ENCODE results near the gene CFAP65. TPM values are rescaled to one million over a fixed set of nuclear protein-coding genes. Genes with fewer than 3 reads are reported as not detected.

The CFAP65 gene
- total RNA-seq, 1 experiment from 2014 or later, result 0.33 TPM

- Histone ChIP-seq H3K36me3 (ENCODE audit: control insufficient read depth, insufficient read depth, low read length) (no peaks in the 10 kb centered on the region), H3K27ac (ENCODE audit: low read length) (no peak overlapping the region), H3K4me3 (ENCODE audit: low read depth in 2 of 2, low read length in 2 of 2) (no peak overlapping the region), H3K4me1 (ENCODE audit: control insufficient read depth, insufficient read depth, low read length) (no peaks in the 10 kb centered on the region), H3K9me3 (ENCODE audit: control insufficient read depth, insufficient read depth, low read depth, low read length) (no peaks in the 10 kb centered on the region), H3K27me3 (ENCODE audit: control insufficient read depth, insufficient read depth, low read length) (no peaks in the 10 kb centered on the region)
- BruUV-seq (replicated peaks), result no TSS peak
- intact Hi-C loops (cut with micrococcal nuclease; ENCODE audit: unreplicated experiment), result no loop called here
- ChIA-PET POLR2A (no interaction called here), CTCF (no interaction called here)
- no peak for ATAC-seq
- TF ChIP-seq TCF7L2 (IDR thresholded peaks at IDR 0.05; ENCODE audit: low read depth, low read length), result no peak
- TF ChIP-seq POLR2AphosphoS5 (IDR thresholded peaks at IDR 0.05; ENCODE audit: low read depth, low read length), result no peak
- TF ChIP-seq CTCF (IDR thresholded peaks at IDR 0.05), result no peak
- TF ChIP-seq SIN3A (IDR thresholded peaks at IDR 0.05; ENCODE audit: borderline replicate concordance, insufficient read depth, low read depth, low read length), result no peak
- no peak for TF ChIP-seq REST (IDR thresholded peaks at IDR 0.05; ENCODE audit: insufficient read depth in 1 of 2, low read depth in 2 of 2, low read length in 1 of 2)
- DNase-seq (ENCODE audit: low read depth, low spot score), result no peak
- in situ Hi-C loops (cut with HindIII; ENCODE audit: low pct_unique_long_range_greater_than_20kb, low sequenced_read_pairs), result no loop called here
Measured at GRCh38 chr2:219018726-219019125, 22.6 kb downstream of the CFAP65 start.

GRCh38 chr2:219018286-219018685, 23.0 kb downstream of the CFAP65 start:
- in situ Hi-C loops (cut with HindIII; ENCODE audit: low pct_unique_long_range_greater_than_20kb, low sequenced_read_pairs), result no loop called here
- Histone ChIP-seq H3K27ac (ENCODE audit: low read length) (no peak overlapping the region), H3K4me3 (ENCODE audit: low read depth in 2 of 2, low read length in 2 of 2) (no peak overlapping the region), H3K9me3 (ENCODE audit: control insufficient read depth, insufficient read depth, low read depth, low read length) (no peaks in the 10 kb centered on the region), H3K27me3 (ENCODE audit: control insufficient read depth, insufficient read depth, low read length) (no peaks in the 10 kb centered on the region), H3K36me3 (ENCODE audit: control insufficient read depth, insufficient read depth, low read length) (no peaks in the 10 kb centered on the region), H3K4me1 (ENCODE audit: control insufficient read depth, insufficient read depth, low read length) (no peaks in the 10 kb centered on the region)
- TF ChIP-seq CTCF (IDR thresholded peaks at IDR 0.05), result no peak
- no peak for TF ChIP-seq REST (IDR thresholded peaks at IDR 0.05; ENCODE audit: insufficient read depth in 1 of 2, low read depth in 2 of 2, low read length in 1 of 2)
- no peak for TF ChIP-seq TCF7L2 (IDR thresholded peaks at IDR 0.05; ENCODE audit: low read depth, low read length)
- no peak for TF ChIP-seq POLR2AphosphoS5 (IDR thresholded peaks at IDR 0.05; ENCODE audit: low read depth, low read length)
- ChIA-PET POLR2A (no interaction called here), CTCF (no interaction called here)
- intact Hi-C loops (cut with micrococcal nuclease; ENCODE audit: unreplicated experiment), result no loop called here
- ATAC-seq (no peak), DNase-seq (ENCODE audit: low read depth, low spot score) (no peak)
- BruUV-seq (replicated peaks), result no TSS peak

All from Panc1 (cell line).